GM12875 (cell line): ENCODE results near the gene SMAD4.

Source experiments
- H3K4me3 ChIP-seq: one replicate; pipeline ENCODE4 v1.5.1; 2011; ENCODE audit warnings: low read depth, low read length, control low read depth
- CTCF ChIP-seq: IDR thresholded peaks from 2 replicates; pipeline ENCODE4 v1.5.1; 2011; ENCODE audit warnings: low read depth, mild to moderate bottlenecking, control low read depth, inconsistent platforms, low read length, moderate library complexity, borderline replicate concordance; ENCODE audit not compliant: insufficient read depth

Gene SMAD4

GRCh38 chr18:51068105-51068504, 38.1 kb downstream of the SMAD4 start:
- H3K4me3 ChIP-seq, result no peak overlapping the region
- no peak for TF ChIP-seq CTCF

GRCh38 chr18:51069885-51070284, 39.9 kb downstream of the SMAD4 start:
- H3K4me3 ChIP-seq, result no peak overlapping the region
- no peak for TF ChIP-seq CTCF

- H3K4me3 ChIP-seq, result no peak overlapping the region
- TF ChIP-seq CTCF, result no peak
Measured at GRCh38 chr18:51070545-51070944, 40.5 kb downstream of the SMAD4 start.

- no peak for TF ChIP-seq CTCF
- no peak overlapping the region for H3K4me3 ChIP-seq
Measured at GRCh38 chr18:51072586-51073313, 42.7 kb downstream of the SMAD4 start.

GRCh38 chr18:51074605-51075004, 44.6 kb downstream of the SMAD4 start:
- H3K4me3 ChIP-seq, result no peak overlapping the region
- TF ChIP-seq CTCF, result no peak

- no peak for TF ChIP-seq CTCF
- no peak overlapping the region for H3K4me3 ChIP-seq
Measured at GRCh38 chr18:51076503-51076902, 46.5 kb downstream of the SMAD4 start.

- no peak for TF ChIP-seq CTCF
- H3K4me3 ChIP-seq, result no peak overlapping the region
Measured at GRCh38 chr18:51077217-51077616, 47.2 kb downstream of the SMAD4 start.
